GM04504 (cell line): ENCODE measurements around the gene RGL4.

Source experiments
- DNase-seq: peaks from one replicate; pipeline ENCODE4 v3.0.0-alpha.2; 2012; ENCODE audit warnings: low read depth

RGL4 gene

DNA sequence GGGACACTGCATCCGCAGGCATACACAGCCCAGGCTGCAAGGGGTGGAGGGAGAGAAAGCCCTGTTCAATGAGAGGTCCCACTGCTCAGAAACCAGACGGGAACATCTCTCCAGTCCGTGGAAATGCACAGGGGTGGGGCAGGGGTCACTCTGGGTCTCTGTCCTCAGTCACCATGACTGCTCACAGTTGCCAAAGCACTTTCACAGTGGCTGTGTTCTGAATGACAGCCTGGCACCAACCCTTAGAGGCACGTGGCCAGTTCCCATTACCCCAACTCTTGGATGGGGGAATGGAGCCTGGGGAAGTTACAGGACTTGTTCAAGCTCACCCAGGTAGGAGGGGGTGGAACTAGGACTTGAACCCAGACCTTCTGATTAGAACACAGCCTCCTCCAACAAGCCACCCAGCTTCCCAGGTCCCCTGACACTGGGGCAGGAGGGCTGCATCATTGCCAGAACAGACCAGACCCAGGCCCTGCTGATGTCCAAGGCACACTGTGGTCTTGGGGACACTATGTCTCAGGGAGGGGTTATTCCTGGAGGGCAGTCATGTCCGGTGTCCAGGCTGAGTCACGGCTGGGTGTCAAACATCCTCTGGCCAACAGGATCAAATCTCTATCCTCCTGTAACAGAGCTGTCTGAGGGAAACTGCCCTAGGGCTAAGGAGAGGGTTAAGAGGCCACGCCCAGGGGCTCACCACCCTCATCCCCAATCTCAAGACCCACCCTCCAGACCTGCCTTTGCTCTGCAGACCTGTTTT is 51.9 kb downstream of the RGL4 start:
- DNase-seq, result no peak

DNA sequence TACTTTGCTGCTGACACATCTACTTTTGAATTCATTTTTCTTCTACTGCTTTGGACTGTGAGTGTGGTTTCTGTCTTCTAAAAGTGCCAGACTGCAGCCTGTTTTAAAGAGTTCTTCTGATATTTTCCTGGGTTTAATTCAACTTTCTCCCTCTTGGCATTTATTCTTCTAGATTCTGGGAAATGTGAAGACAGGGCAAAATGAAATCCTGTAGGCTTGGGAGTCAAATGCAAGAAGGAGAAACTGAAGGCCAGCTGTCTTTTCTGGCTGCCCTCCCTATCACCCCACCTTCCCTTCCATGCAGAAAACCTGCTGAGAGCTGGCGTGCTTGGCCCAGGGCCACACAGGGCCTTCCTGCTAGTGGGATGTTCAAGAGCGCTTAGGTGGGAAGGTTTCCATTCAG is 52.5 kb downstream of the RGL4 start:
- DNase-seq, result no peak

DNA sequence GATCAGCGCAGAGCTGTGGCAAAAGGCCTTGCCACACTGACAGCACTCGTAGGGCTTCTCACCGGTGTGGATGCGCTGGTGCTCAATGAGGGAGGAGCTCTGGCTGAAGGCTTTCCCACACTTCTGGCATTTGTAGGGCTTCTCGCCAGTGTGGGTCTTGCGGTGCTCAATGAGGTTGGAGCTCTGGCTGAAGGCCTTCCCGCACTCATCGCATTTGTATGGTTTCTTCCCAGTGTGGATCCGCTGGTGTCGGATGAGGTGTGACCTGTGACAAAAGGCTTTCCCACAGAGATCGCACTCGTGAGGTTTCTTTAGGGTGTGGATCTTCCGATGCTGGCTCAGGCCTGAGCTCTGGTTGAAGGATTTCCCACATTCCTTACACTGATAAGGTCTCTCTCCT is 53.2 kb downstream of the RGL4 start:
- DNase-seq, result no peak

DNA sequence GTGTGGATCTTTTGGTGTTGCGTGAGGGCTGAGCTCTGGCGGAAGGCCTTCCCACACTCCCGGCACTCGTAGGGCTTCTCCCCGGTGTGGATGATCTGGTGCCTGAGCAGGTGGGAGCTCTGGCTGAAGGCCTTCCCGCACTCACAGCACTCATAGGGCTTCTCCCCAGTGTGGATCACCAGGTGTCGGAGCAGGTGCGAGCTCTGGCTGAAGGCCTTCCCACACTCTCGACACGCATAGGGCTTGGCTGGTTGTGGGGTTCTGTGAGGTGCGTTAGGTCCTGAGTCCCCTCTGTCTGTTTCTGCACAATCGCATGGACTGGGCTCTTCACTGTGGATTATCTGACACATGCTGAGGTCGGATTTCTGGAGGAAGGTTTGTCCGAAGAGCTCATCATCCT is 53.7 kb downstream of the RGL4 start:
- DNase-seq, result no peak

- no peak for DNase-seq
Measured at GRCh38 chr22:23745791-23746190, 55.0 kb downstream of the RGL4 start.
